ENCODE measurements around the gene MLPH.
"Not testable (repeated sequence)": the region's sequence is repeated elsewhere in the genome, so short reads cannot be mapped to it uniquely, and the experiment has no call there.

Gene MLPH

DNA sequence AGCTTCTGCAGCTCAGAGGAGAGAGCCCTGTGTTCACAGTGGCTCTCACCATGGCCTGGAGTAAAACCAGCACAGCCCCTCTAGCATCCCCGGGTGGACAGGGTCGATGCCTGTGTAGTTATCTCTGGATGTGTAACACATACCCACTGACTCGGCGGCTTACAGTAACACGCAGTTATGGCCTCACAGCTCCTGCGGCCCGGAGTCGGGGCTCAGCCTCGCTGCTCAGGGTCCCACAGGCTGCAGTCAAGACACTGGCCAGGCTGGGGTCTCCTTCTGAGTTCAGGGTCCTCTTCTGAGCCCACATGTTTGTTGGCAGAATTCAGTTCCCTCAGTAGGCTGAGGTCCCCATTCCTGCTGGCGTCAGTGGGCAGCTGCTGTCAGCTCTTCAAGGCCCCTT is 106.0 kb downstream of the MLPH start:
- TF ChIP-seq CTCF (IDR thresholded peaks at IDR 0.05; ENCODE audit: low read depth, low read length): no peak
- no peak for DNase-seq (ENCODE audit: extremely low read depth, low read depth)

DNA sequence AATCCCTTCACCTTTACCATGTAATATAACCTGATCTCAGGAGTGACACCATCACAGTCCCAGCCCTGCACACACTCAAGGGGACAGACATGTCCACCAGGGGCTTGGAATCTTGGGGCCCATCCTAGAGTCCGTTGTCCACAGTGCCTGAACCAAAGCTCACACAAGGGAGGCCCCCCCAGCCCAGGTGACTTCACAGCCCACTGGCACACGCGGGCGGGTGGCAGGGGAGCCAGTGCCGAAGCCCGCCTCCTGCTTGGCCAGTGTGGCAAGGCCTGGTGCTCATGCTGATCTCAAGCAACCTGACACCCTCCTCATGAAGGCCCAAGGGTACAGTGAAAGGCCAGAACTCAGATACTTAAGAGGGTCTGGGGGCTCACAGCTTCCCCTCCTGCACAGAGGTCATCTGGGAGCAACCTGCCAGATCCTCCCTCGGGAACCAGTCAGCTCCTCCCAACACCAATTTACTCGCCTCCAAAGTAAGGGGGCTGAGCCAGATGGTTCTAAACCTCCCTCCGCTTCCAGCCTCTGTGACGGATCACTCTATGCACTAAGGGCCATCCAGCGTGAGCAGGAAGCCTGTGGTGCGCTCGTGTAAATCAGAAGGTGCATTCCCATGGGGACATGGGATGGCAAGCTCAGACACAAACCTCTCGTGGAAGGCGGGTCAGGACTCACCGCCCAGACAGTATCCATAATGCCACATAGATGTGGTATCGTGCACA is 106.7 kb downstream of the MLPH start:
- TF ChIP-seq CTCF (IDR thresholded peaks at IDR 0.05; ENCODE audit: low read depth, low read length): no peak
- no peak for DNase-seq (ENCODE audit: extremely low read depth, low read depth)

DNA sequence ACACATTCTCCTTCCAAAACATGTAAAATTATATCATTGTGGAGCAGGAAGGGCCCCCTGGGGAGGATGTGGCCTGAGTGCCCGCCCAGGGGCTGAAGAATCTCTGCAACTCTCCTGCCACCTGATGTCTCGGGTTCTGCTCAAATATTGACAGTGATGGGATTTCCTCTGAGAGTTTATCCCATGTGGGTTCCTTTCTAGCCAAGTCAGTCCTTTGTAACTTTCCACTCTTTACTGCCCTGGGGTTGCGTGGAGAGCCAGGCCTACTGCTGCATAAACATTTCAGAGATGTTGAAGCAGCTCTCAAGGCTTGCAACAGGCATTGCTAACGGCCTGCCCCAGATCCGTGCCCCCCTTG is 107.4 kb downstream of the MLPH start:
- DNase-seq (ENCODE audit: extremely low read depth, low read depth): no peak
- TF ChIP-seq CTCF (IDR thresholded peaks at IDR 0.05; ENCODE audit: low read depth, low read length): no peak

- not testable (repeated sequence) for DNase-seq (ENCODE audit: extremely low read depth, low read depth)
Measured at GRCh38 chr2:237595829-237596519, 108.9 kb downstream of the MLPH start.

- no peak for TF ChIP-seq CTCF (IDR thresholded peaks at IDR 0.05; ENCODE audit: low read depth, low read length)
- DNase-seq (ENCODE audit: extremely low read depth, low read depth): no peak
Measured at GRCh38 chr2:237596520-237597195, 109.6 kb downstream of the MLPH start.

DNA sequence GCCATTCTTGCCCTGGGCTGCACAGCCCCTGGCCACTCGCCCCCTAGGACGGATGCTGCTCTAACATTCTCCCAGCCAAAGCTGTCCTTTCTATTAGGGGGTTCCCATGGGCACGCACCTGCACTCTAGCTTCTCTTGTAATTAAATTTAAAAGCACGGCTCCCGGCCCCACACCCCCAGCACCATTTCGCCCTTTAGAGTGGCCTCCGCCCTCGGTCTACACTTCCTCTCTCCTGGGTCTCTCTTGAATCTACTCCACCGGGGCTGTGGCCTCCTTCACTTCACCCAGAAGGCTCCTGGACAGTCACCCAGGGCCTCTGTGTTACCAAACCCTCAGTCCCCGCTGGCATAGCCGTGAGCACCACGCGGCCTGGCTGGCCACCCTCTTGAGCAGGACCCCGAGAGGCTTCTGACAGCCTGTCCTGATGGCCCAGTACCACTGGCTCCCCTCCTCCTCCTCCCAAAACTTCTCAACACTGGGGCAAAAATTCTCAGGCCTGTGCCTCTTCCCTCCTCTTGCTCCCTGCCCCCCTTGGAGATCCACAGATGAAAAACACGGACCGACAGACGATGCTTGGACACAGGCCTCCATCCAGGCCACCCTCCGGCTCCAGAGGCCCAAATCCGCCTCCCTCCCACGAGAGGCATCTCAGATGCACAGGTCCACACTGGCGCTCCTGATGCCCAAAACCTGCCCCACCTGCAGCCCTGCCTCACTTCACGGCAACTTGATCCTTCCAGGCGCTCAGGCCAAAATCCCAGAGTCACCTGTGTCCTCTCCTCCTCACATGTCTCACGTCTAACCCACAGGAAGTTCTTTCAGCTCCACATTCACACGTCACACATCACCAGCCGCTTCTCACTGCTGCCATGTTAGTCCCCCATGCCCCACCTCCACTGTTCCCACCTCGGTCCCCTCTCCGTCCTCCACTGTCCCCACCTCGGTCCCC is 110.4 kb downstream of the MLPH start:
- DNase-seq (ENCODE audit: extremely low read depth, low read depth): no peak
- TF ChIP-seq CTCF (IDR thresholded peaks at IDR 0.05; ENCODE audit: low read depth, low read length): no peak

- no peak for DNase-seq (ENCODE audit: extremely low read depth, low read depth)
- TF ChIP-seq CTCF (IDR thresholded peaks at IDR 0.05; ENCODE audit: low read depth, low read length): no peak
Measured at GRCh38 chr2:237598468-237599208, 111.6 kb downstream of the MLPH start.

All from AG09319 (cell line).